Skin of body (tissue), 2 donors: Measurements from ENCODE around the gene ARHGAP27. TPM values are rescaled to one million over a fixed set of nuclear protein-coding genes. Genes with fewer than 3 reads are reported as not detected.
A peak's percentile ranks its signal among the peaks of the same experiment; 100 is the strongest.

ENCODE experiments used
- DNase-seq: peaks from one replicate; lab custom pipeline; 2025; lab: John Stamatoyannopoulos, UW
- total RNA-seq: library from RNA; depleted of rRNA; stranded (reverse); fragments of >200 nt; gene quantifications from one replicate; pipeline ENCODE4 v1.2.3, GENCODE V29; 2014

The ARHGAP27 gene
- total RNA-seq, 1 donor from 2014 or later, result 13.9 TPM

GRCh38 chr17:45430738-45431530 lies 1.7 kb downstream of the ARHGAP27 start:
- no peak for DNase-seq

GRCh38 chr17:45430006-45430737 lies 2.5 kb downstream of the ARHGAP27 start:
- DNase-seq, result no peak

- no peak for DNase-seq
These were observed 3.2 kb downstream of the ARHGAP27 start for GRCh38 chr17:45429339-45430005.

DNA sequence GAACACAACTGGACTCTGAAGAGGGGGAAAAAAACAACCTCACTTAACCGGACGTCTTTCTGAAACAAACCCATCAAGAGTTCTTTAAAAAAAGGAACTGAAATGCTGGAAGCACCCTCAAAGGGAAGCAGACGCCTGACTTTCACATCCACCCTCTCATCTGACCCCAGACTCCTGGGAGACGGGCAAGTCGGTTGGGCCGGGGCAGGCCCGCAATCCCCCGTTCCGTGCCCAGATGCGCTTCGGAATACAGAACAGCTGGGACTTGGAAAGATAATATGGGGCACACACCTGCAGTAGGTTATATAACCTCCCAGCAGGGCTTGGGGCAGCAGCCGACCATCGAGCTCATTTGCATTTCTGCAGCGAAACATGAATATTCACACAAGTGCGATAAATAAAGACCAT lies 3.7 kb downstream of the ARHGAP27 start:
- no peak for DNase-seq

DNA sequence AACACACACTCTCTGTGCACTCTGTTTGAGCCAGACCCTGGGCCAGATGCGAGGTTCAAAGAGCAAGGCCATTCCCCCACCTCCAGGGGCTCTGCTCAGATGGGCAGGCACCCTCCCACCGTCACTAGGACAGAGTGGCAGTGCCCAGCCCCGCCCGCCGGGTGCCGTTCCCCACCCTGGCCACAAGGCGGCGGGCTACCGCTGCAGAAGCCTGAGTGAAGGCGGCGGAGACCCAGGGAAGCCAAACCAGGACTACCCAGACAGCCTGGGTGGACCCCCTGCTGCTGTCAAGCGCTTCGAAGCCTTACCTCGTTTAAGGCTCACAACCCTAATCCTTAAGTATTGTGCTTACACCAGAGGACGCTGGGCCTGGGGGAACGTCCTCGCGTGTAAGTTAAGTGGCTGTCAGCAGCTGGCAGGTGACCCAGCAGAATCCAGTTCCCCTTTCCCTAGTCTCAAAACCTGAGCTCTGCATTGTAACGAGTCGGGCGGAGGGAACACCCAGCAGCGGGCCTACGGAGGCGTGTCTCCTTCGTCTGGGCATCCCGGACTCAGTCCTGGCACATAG lies 4.5 kb downstream of the ARHGAP27 start:
- peak; percentile 64 for DNase-seq

GRCh38 chr17:45427181-45427835 lies 5.4 kb downstream of the ARHGAP27 start:
- no peak for DNase-seq

GRCh38 chr17:45426561-45426960 lies 6.1 kb downstream of the ARHGAP27 start:
- no peak for DNase-seq

- no peak for DNase-seq
These were observed 6.7 kb downstream of the ARHGAP27 start for GRCh38 chr17:45425984-45426413.

- no peak for DNase-seq
These were observed 7.3 kb downstream of the ARHGAP27 start for GRCh38 chr17:45425125-45425983.

GRCh38 chr17:45424769-45425124 lies 7.9 kb downstream of the ARHGAP27 start:
- no peak for DNase-seq

- no peak for DNase-seq
These were observed 8.7 kb downstream of the ARHGAP27 start for GRCh38 chr17:45423975-45424335.

GRCh38 chr17:45423304-45423974 lies 9.2 kb downstream of the ARHGAP27 start:
- no peak for DNase-seq

GRCh38 chr17:45414990-45415881 lies 17.4 kb downstream of the ARHGAP27 start:
- no peak for DNase-seq

GRCh38 chr17:45413498-45413923 lies 19.2 kb downstream of the ARHGAP27 start:
- no peak for DNase-seq

DNA sequence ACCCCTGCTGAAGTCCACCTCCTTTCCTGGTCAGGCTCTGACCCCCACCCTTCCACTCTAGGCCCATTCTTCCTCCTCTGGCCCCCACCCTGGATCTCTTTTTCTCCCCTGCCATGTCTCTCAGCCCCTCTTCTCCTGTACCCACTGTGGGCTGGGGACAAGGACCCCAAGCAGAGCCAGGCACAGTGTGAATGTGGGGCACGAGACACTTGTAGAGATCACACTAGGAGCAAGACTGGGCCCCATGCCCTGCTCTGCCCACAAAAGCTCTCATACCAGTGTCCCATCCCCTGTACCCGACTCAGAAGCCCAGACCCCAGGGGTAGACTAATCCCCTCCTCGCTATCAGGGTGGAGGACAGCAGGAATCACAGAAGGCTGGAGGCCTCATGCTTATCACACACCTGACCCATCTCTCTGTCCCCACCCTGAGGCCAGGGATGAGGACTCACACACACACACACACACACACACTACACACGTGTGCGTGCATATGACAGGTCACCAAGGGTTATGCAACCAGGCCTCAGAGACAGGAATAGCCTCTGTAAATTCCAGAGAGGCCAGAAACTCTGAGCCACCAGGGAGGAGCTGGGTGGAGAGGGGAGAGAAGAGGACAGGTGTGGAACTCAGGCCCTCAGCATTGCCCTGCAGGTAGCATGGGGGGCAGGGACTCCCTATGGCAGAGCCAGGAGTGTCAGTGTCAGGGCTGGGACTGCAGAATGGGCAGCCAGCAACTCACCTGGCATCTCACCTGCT lies 21.1 kb downstream of the ARHGAP27 start:
- DNase-seq, result no peak

GRCh38 chr17:45410144-45411091 lies 22.3 kb downstream of the ARHGAP27 start:
- DNase-seq, result no peak

DNA sequence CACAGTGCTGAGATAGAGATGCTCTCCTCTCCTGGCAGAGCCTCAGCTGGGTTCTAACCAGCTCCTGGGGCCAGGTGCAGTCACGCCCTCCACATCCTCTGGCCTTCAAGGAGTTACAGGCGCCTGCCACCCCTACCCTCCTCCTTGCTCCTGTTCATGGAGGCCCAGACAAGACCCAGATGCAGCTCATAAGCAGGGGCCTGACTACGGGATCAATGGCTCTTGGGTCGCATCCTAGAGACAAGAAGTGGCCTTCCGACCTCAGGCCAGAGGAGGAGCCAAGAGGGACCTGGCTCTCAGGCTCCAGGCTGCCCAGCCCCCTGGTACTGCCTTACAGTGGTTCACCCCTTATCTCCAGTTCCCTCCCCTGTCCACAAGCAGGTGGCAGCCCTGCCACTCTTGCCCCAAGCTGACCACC lies 23.0 kb downstream of the ARHGAP27 start:
- no peak for DNase-seq
